Measurements from ENCODE around the gene STS. TPM values are rescaled to one million over a fixed set of nuclear protein-coding genes. Genes with fewer than 3 reads are reported as not detected.

STS gene, protein sequence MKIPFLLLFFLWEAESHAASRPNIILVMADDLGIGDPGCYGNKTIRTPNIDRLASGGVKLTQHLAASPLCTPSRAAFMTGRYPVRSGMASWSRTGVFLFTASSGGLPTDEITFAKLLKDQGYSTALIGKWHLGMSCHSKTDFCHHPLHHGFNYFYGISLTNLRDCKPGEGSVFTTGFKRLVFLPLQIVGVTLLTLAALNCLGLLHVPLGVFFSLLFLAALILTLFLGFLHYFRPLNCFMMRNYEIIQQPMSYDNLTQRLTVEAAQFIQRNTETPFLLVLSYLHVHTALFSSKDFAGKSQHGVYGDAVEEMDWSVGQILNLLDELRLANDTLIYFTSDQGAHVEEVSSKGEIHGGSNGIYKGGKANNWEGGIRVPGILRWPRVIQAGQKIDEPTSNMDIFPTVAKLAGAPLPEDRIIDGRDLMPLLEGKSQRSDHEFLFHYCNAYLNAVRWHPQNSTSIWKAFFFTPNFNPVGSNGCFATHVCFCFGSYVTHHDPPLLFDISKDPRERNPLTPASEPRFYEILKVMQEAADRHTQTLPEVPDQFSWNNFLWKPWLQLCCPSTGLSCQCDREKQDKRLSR
- 1 to 10 TPM; 4.5 to 7.9 (median 5.7) TPM for total RNA-seq
- polyA plus RNA-seq: 1 to 10 TPM; 1.2 to 2.5 TPM
- long read RNA-seq, donor 1, partial matches to known transcripts: 0 of 6 reads
- long read RNA-seq, donor 1, other reads (novel, unspliced or antisense): 6 of 6 reads
- long read RNA-seq, donor 2, partial matches to known transcripts: 1 of 5 reads
- long read RNA-seq, donor 2, other reads (novel, unspliced or antisense): 4 of 5 reads
- long read RNA-seq, donor 3, partial matches to known transcripts: 0 of 10 reads
- long read RNA-seq, donor 3, other reads (novel, unspliced or antisense): 10 of 10 reads

DNA sequence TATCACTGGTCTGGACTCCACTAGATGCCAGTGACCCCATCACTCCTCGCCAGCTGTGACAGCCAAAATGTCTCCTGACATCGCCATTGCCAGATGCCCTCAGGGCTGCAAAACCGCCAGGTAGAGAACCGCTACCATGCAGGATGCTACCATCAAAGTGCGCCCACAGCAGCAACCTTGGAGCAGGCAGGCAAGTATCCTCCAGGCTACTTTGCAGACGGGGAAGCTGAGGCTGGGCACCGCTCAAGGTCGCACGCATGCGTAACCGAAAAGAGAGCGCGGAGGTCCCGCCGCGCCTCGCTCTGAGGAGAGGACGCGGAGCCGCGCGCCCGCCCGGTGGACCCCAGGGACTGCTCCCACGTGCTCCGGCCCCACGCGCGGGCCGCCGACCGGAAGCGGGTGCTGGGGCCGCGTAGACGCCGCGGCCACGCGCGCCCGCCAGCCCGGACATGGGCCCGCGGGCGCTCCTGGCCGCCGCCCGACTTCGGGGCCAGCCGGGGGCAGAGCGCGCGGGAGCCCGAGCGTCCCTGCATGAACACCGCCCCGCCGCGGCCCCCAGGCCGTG, at the start of gene STS:
STS (plus strand) TSS at position 300 of the 565 bp plus-strand sequence. CDS start 105,488 bp downstream, outside the sequence.
- Histone ChIP-seq H3K4me3 (peak within 1 kb of the TSS; percentile 67 to 91 (median 76)), H3K36me3 (no peaks in the 10 kb centered on the region), H3K27ac (peak within 1 kb of the TSS; percentile 77 to 97 (median 92)), H3K27me3 (no peaks in the 10 kb centered on the region), H3K9me3 (no peaks in the 10 kb centered on the region), H3K4me1 (peaks cover 0 to 31% (median 8%) of the 10 kb centered on the region in 9 donors)
- intact Hi-C loops (cut with DNase I): loop anchor here in 1 of 10 donors (10.0 kb wide), 1 partner anchor 777 kb away; the partner anchor contains the start of gene PNPLA4
- WGBS, 2 donors: 0% methylated on average over 17 to 55 of the region's 61 CpGs
- peak; percentile 56 to 83 (median 68) for ATAC-seq
- peak; percentile 25 to 54 for DNase-seq
- TF ChIP-seq, protein P1, sequence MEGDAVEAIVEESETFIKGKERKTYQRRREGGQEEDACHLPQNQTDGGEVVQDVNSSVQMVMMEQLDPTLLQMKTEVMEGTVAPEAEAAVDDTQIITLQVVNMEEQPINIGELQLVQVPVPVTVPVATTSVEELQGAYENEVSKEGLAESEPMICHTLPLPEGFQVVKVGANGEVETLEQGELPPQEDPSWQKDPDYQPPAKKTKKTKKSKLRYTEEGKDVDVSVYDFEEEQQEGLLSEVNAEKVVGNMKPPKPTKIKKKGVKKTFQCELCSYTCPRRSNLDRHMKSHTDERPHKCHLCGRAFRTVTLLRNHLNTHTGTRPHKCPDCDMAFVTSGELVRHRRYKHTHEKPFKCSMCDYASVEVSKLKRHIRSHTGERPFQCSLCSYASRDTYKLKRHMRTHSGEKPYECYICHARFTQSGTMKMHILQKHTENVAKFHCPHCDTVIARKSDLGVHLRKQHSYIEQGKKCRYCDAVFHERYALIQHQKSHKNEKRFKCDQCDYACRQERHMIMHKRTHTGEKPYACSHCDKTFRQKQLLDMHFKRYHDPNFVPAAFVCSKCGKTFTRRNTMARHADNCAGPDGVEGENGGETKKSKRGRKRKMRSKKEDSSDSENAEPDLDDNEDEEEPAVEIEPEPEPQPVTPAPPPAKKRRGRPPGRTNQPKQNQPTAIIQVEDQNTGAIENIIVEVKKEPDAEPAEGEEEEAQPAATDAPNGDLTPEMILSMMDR (IDR thresholded peaks at IDR 0.05): no peak

DNA sequence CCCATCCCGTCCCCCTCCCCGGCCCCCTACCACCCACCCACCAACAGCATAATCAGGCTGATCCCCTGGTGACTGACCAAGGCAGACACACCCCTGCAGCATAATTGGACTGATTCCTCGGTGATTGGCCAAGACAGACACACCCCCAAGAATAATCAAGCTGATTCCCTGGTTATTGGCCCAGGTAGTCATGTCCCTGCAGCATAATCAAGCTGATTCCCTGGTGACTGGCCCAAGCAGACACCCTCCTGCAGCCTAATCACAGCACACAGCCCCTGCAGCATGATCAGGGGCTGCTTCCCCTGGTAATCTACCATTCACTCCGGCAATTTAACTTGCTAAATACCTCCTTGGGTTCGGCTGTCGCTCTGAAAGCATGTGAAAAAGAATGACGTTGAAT, 47.5 kb upstream of the STS start:
- 76 to 87% methylated on average over 7 of the region's 7 CpGs for WGBS, 2 donors
- no peak for ATAC-seq
- no peak for DNase-seq
- TF ChIP-seq, protein P1 (IDR thresholded peaks at IDR 0.05): no peak
- intact Hi-C loops (cut with DNase I): no loop called here
- Histone ChIP-seq H3K9me3 (no peaks in the 10 kb centered on the region), H3K4me3 (no peak overlapping the region), H3K27me3 (no peaks in the 10 kb centered on the region), H3K36me3 (peaks cover 0 to 39% (median 0%) of the 10 kb centered on the region in 9 donors), H3K27ac (no peak overlapping the region), H3K4me1 (no peaks in the 10 kb centered on the region)

DNA sequence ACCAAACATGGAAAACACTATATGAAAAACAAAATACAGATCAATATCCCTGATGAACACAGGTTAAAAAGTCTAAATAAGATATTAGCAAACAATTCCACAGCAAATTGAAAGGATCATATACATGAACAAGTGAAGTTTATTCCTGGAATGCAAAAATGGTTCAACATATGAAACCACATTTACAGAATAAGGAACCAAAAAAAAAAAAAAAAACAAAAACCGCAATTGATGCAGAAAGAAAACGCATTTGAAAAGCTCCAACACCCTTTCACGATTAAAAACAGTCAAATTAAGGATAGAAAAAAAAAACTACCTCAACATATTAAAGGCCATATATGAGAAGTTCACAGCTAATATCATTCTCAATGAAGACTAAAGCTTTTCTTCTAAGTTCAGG, 45.4 kb upstream of the STS start:
- no peak for ATAC-seq
- DNase-seq: no peak
- no peak overlapping the region for H3K27ac ChIP-seq
- TF ChIP-seq, protein P1 (IDR thresholded peaks at IDR 0.05): no peak
- peaks cover 0 to 36% (median 0%) of the 10 kb centered on the region in 9 donors for H3K36me3 ChIP-seq
- intact Hi-C loops (cut with DNase I): no loop called here
- no peak overlapping the region for H3K4me3 ChIP-seq
- 68 to 87% methylated on average over 3 of the region's 3 CpGs for WGBS, 2 donors
- H3K9me3 ChIP-seq: no peaks in the 10 kb centered on the region
- H3K4me1 ChIP-seq: no peaks in the 10 kb centered on the region
- no peaks in the 10 kb centered on the region for H3K27me3 ChIP-seq

DNA sequence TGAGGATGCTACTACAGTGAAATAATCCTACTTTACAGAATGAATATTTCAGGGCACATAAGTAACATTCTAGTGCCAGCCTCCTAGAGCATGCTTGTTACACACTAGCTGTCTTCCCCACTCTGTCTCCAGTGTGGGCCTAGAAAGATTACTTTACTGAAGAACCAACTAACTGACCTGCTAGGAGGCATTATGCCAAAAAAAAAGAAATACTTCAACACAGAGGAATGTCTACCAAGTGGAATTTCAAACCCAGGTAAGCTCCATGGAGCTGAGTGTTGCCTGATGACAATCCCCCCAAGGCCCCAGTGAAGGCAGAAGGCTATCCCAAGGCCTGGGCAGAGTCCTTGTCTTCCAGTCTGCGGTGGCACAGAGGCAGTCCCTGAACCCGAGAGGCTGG, 40.9 kb upstream of the STS start:
- Histone ChIP-seq H3K9me3 (no peaks in the 10 kb centered on the region), H3K27ac (no peak overlapping the region), H3K4me3 (no peak overlapping the region), H3K36me3 (peaks cover 0 to 29% (median 0%) of the 10 kb centered on the region in 9 donors), H3K27me3 (no peaks in the 10 kb centered on the region), H3K4me1 (peaks cover 0 to 31% (median 7%) of the 10 kb centered on the region in 9 donors)
- DNase-seq: no peak
- 93 to 96% methylated on average over 2 of the region's 2 CpGs for WGBS, 2 donors
- ATAC-seq: no peak
- TF ChIP-seq, protein P1 (IDR thresholded peaks at IDR 0.05): no peak
- intact Hi-C loops (cut with DNase I): no loop called here

All from heart right ventricle (tissue), 16 donors.